GM12878 (cell line): ENCODE data around the gene PID1. TPM values are rescaled to one million over a fixed set of nuclear protein-coding genes. Genes with fewer than 3 reads are reported as not detected.

Experiments
- ATAC-seq: fragments of 200-7000 bp; cut with Tn5 transposase; 3 replicates; pipeline ENCODE4 v1.9.1; 2020; ENCODE audit warnings: mild to moderate bottlenecking, moderate library complexity
- BruUV-seq: library from RNA; stranded (reverse); fragments of 400-500 nt; replicated peaks from 2 replicates; lab custom pipeline; 2021; lab: Mats Ljungman, UMichigan
- CTCF ChIA-PET: fragments of 300-600 bp; sonication (Branson Sonifier 250); formaldehyde crosslinking; extraction: SDS; loops from one replicate; lab custom pipeline; 2021; ENCODE audit warnings: inconsistent platforms; lab: Yijun Ruan, JAX
- POLR2A ChIA-PET: fragments of 350-600 bp; formaldehyde crosslinking; extraction: SDS; loops from one replicate; lab custom pipeline; 2021; ENCODE audit warnings: inconsistent platforms; lab: Charles Lee
- RAD21 ChIA-PET: fragments of 300-600 bp; sonication (Branson Sonifier 250); formaldehyde crosslinking; loops from one replicate; lab custom pipeline; 2023; ENCODE audit warnings: antibody characterized with exemption; ENCODE audit not compliant: unreplicated experiment; lab: Charles Lee
- SMC1A ChIA-PET: fragments of 300-600 bp; sonication (Branson Sonifier 250); formaldehyde crosslinking; loops from one replicate; lab custom pipeline; 2023; ENCODE audit not compliant: unreplicated experiment, uncharacterized antibody; lab: Charles Lee
- DNase-seq: peaks from one replicate; pipeline ENCODE4 v3.0.0-alpha.2; 2011; ENCODE audit warnings: low read depth, low spot score
- FAIRE-seq: peaks from 3 replicates; lab custom pipeline; 2011; peaks lifted over from hg19 to GRCh38; lab: Jason Lieb, UNC
- H2AFZ ChIP-seq: 2 replicates; pipeline ENCODE4 v1.6.0; 2011; ENCODE audit warnings: low read depth, low read length, control low read depth; ENCODE audit not compliant: control insufficient read depth
- H3K27ac ChIP-seq: 2 replicates; pipeline ENCODE4 v1.5.1; 2011; ENCODE audit warnings: control low read depth; ENCODE audit not compliant: control insufficient read depth, insufficient read depth
- H3K27me3 ChIP-seq, 2 experiments: replicated peaks in 1 of 2; 2 replicates each; pipeline versions ENCODE4 v1.6.0 to v1.6.1; 2011; ENCODE audit warnings: low read length in 1 of 2; ENCODE audit not compliant: control insufficient read depth in 2 of 2, insufficient read depth in 2 of 2
- H3K36me3 ChIP-seq, 2 experiments: 2 replicates each; pipeline ENCODE4 v1.5.1; 2011; ENCODE audit warnings: low read length in 1 of 2; ENCODE audit not compliant: control insufficient read depth in 2 of 2, insufficient read depth in 2 of 2
- H3K4me1 ChIP-seq: 2 replicates; pipeline ENCODE4 v1.6.1; 2011; ENCODE audit warnings: mild to moderate bottlenecking, low read length, moderate library complexity, mixed read lengths; ENCODE audit not compliant: control insufficient read depth, insufficient read depth
- H3K4me2 ChIP-seq: 2 replicates; pipeline ENCODE4 v1.6.0; 2011; ENCODE audit warnings: control low read depth; ENCODE audit not compliant: control insufficient read depth, insufficient read depth
- H3K4me3 ChIP-seq: fragments of 200-600 bp; sonication (generic); 2 replicates; pipeline ENCODE4 v1.5.1; 2016
- H3K79me2 ChIP-seq: 2 replicates; pipeline ENCODE4 v1.6.0; 2011; ENCODE audit warnings: low read length; ENCODE audit not compliant: control insufficient read depth, insufficient read depth
- H3K9ac ChIP-seq: 2 replicates; pipeline ENCODE4 v1.8.0; 2011; ENCODE audit warnings: low read length, control low read depth, mixed read lengths; ENCODE audit not compliant: control insufficient read depth, insufficient read depth
- H3K9me3 ChIP-seq: replicated peaks from 3 replicates; pipeline ENCODE4 v1.5.1; 2011; ENCODE audit warnings: mild to moderate bottlenecking, low read length; ENCODE audit not compliant: control insufficient read depth, insufficient read depth
- H4K20me1 ChIP-seq: 2 replicates; pipeline ENCODE4 v1.6.0; 2011; ENCODE audit not compliant: control insufficient read depth, insufficient read depth
- ASH2L ChIP-seq: fragments of 300-600, 200-600 bp; sonication (generic); IDR thresholded peaks from 2 replicates; pipeline ENCODE4 v1.6.1; 2017; ENCODE audit warnings: low read depth, mild to moderate bottlenecking, borderline replicate concordance
- CHD4 ChIP-seq: fragments of 200-600 bp; sonication (generic); IDR thresholded peaks from 2 replicates; pipeline ENCODE4 v1.6.1; 2016; ENCODE audit warnings: mild to moderate bottlenecking
- GATAD2B ChIP-seq: fragments of 450-650 bp; conservative IDR thresholded peaks from 2 replicates; pipeline ENCODE4 v1.6.1; 2017; ENCODE audit warnings: low read depth, mild to moderate bottlenecking, moderate library complexity
- HCFC1 ChIP-seq: fragments of 150-350 bp; IDR thresholded peaks from 2 replicates; pipeline ENCODE4 v1.6.1; 2014; ENCODE audit warnings: low read length
- HSF1 ChIP-seq: fragments of 150-350 bp; IDR thresholded peaks from 2 replicates; pipeline ENCODE4 v1.6.1; 2014; ENCODE audit warnings: mild to moderate bottlenecking, low read depth, low read length
- IRF3 ChIP-seq: fragments of 450-650 bp; IDR thresholded peaks from 2 replicates; pipeline ENCODE4 v1.6.1; 2014; ENCODE audit warnings: mild to moderate bottlenecking
- KAT2A ChIP-seq: conservative IDR thresholded peaks from 2 replicates; pipeline ENCODE4 v1.6.1; 2011; ENCODE audit warnings: low read depth, low read length; ENCODE audit not compliant: control insufficient read depth
- MYB ChIP-seq: fragments of 150-350 bp; IDR thresholded peaks from 2 replicates; pipeline ENCODE4 v1.6.1; 2014; ENCODE audit warnings: mild to moderate bottlenecking, low read depth, low read length, borderline replicate concordance
- NRF1 ChIP-seq: conservative IDR thresholded peaks from 2 replicates; pipeline ENCODE4 v1.6.1; 2011; ENCODE audit warnings: mild to moderate bottlenecking, low read depth, low read length, improper control_type of control experiment
- RCOR1 ChIP-seq: conservative IDR thresholded peaks from 2 replicates; pipeline ENCODE4 v1.6.1; 2012; ENCODE audit warnings: low read depth, low read length, improper control_type of control experiment
- RFX5 ChIP-seq: IDR thresholded peaks from 2 replicates; pipeline ENCODE4 v1.6.1; 2011; ENCODE audit warnings: low read depth, low read length, improper control_type of control experiment
- SMAD1 ChIP-seq: fragments of 450-650 bp; IDR thresholded peaks from 2 replicates; pipeline ENCODE4 v1.6.1; 2018; ENCODE audit warnings: mild to moderate bottlenecking, low read depth; ENCODE audit not compliant: partially characterized antibody
- SPI1 ChIP-seq: IDR thresholded peaks from 2 replicates; pipeline ENCODE4 v1.6.1; 2011; ENCODE audit warnings: low read depth, mild to moderate bottlenecking, low read length, moderate library complexity, borderline replicate concordance; ENCODE audit not compliant: insufficient read depth
- STAT1 ChIP-seq: fragments of 450-650 bp; conservative IDR thresholded peaks from 2 replicates; pipeline ENCODE4 v1.6.1; 2014; ENCODE audit warnings: antibody characterized with exemption, mild to moderate bottlenecking
- STAT3 ChIP-seq: IDR thresholded peaks from 2 replicates; pipeline ENCODE4 v1.6.1; 2011; ENCODE audit warnings: low read depth, low read length, improper control_type of control experiment
- TCF7 ChIP-seq: IDR thresholded peaks from 2 replicates; pipeline ENCODE4 v1.6.1; 2014; ENCODE audit warnings: antibody characterized with exemption, borderline replicate concordance
- ZNF207 ChIP-seq: fragments of 450-650 bp; IDR thresholded peaks from 2 replicates; pipeline ENCODE4 v1.6.1; 2014; ENCODE audit warnings: antibody characterized with exemption, mild to moderate bottlenecking, borderline replicate concordance
- WGBS: methylation state at CpG from one replicate; pipeline ENCODE4 v1.1.6; 2016; ENCODE audit warnings: low lambda C conversion rate; ENCODE audit not compliant: insufficient replicate concordance, insufficient coverage; ENCODE audit errors: missing lambda C conversion rate; 5-methylcytosine and 5-hydroxymethylcytosine counted together
- in situ Hi-C: fragments of 300-500 bp; cut with MboI; formaldehyde crosslinking; loops from 9 replicates; pipeline ENCODE4 v1.14.3; 2018; ENCODE audit warnings: mixed read lengths
- intact Hi-C: fragments of 100-400 bp; cut with micrococcal nuclease; formaldehyde crosslinking; loops from one replicate; pipeline ENCODE4 v1.14.2; 2022; ENCODE audit not compliant: unreplicated experiment
- polyA plus RNA-seq, 11 experiments: library from polyadenylated mRNA; depleted of rRNA in 4 of 11; unstranded in 6 of 11; stranded (reverse) in 5 of 11; fragments of >200 nt; fragmentation: Nextera tagmentation in 4 of 11; fragmentation: Illumina TruSeq in 1 of 11; extraction: Ambion mirVana in 4 of 11; extraction: Trizol in 1 of 11; gene quantifications; 1 replicate in 1 of 11; 2 replicates in 10 of 11; pipeline versions ENCODE4 v1.2.1 to v1.2.3, GENCODE V29; 2011 to 2016; ENCODE audit warnings: inconsistent platforms in 2 of 11, missing spikeins in 2 of 11, low read depth in 1 of 11
- total RNA-seq, 4 experiments: library from RNA; depleted of rRNA in 3 of 4; stranded (reverse); fragments of >200 nt in 3 of 4; fragmentation: Illumina TruSeq in 1 of 4; extraction: Trizol in 1 of 4; gene quantifications; 2 replicates each; pipeline versions ENCODE4 v1.2.1 to v1.2.3, GENCODE V29; 2013 to 2021
- TF ChIP-seq, protein P1 (sequence below): fragments of 450-650 bp; IDR thresholded peaks from 2 replicates; pipeline ENCODE4 v1.6.1; 2018; ENCODE audit warnings: mild to moderate bottlenecking, low read depth, moderate library complexity; ENCODE audit not compliant: partially characterized antibody

Gene PID1
- total and polyA plus RNA-seq, 10 of the 15 experiments (the other 5 are each of a cell fraction or from before 2014, with no cell fraction given) = not detected

GRCh38 chr2:229252280-229252679, 18.8 kb downstream of the PID1 start:
- FAIRE-seq = no peak
- ChIA-PET CTCF (interaction anchor here (1.0 kb wide), 1 partner anchor 21 kb away, joined by 3 read pairs; no protein-coding TSS in a partner anchor), SMC1A (no interaction called here), RAD21 (no interaction called here), POLR2A (no interaction called here)
- 0% methylated on average over 1 of the region's 1 CpG for WGBS
- H3K9ac ChIP-seq = no peak overlapping the region
- H3K27me3 ChIP-seq = no peaks in the 10 kb centered on the region
- in situ Hi-C loops (no loop called here), intact Hi-C loops (no loop called here)
- H3K79me2 ChIP-seq = no peaks in the 10 kb centered on the region
- ATAC-seq = no peak
- no peaks in the 10 kb centered on the region for H4K20me1 ChIP-seq
- BruUV-seq = no TSS peak
- TF ChIP-seq NRF1 (no peak), STAT3 (no peak), GATAD2B (no peak), TCF7 (no peak), STAT1 (no peak), SPI1 (no peak), RFX5 (no peak), HCFC1 (no peak), MYB (no peak), IRF3 (no peak), CHD4 (no peak), RCOR1 (no peak), KAT2A (no peak), ASH2L (no peak), HSF1 (no peak), SMAD1 (no peak), ZNF207 (no peak)
- TF ChIP-seq, protein P1, sequence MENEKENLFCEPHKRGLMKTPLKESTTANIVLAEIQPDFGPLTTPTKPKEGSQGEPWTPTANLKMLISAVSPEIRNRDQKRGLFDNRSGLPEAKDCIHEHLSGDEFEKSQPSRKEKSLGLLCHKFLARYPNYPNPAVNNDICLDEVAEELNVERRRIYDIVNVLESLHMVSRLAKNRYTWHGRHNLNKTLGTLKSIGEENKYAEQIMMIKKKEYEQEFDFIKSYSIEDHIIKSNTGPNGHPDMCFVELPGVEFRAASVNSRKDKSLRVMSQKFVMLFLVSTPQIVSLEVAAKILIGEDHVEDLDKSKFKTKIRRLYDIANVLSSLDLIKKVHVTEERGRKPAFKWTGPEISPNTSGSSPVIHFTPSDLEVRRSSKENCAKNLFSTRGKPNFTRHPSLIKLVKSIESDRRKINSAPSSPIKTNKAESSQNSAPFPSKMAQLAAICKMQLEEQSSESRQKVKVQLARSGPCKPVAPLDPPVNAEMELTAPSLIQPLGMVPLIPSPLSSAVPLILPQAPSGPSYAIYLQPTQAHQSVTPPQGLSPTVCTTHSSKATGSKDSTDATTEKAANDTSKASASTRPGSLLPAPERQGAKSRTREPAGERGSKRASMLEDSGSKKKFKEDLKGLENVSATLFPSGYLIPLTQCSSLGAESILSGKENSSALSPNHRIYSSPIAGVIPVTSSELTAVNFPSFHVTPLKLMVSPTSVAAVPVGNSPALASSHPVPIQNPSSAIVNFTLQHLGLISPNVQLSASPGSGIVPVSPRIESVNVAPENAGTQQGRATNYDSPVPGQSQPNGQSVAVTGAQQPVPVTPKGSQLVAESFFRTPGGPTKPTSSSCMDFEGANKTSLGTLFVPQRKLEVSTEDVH = no peak
- H3K4me3 ChIP-seq = no peak overlapping the region
- no peaks in the 10 kb centered on the region for H3K4me1 ChIP-seq
- no peak overlapping the region for H2AFZ ChIP-seq
- H3K9me3 ChIP-seq = no peaks in the 10 kb centered on the region
- no peak overlapping the region for H3K27ac ChIP-seq
- no peaks in the 10 kb centered on the region for H3K36me3 ChIP-seq
- H3K4me2 ChIP-seq = no peak overlapping the region
- DNase-seq = no peak
